ENCODE data around the gene ZBED5.

GRCh38 chr11:10894666-10895065 is 36.8 kb upstream of the ZBED5 start:
- TF ChIP-seq POLR2A (IDR thresholded peaks at IDR 0.05) (no peak), CTCF (IDR thresholded peaks at IDR 0.05) (no peak), POLR2AphosphoS5 (IDR thresholded peaks at IDR 0.05) (no peak), EP300 (IDR thresholded peaks at IDR 0.05; ENCODE audit: low read depth) (no peak)
